ENCODE data around the gene UBE2H.
"Not testable (repeated sequence)": the region's sequence is repeated elsewhere in the genome, so short reads cannot be mapped to it uniquely, and the experiment has no call there.

DNA sequence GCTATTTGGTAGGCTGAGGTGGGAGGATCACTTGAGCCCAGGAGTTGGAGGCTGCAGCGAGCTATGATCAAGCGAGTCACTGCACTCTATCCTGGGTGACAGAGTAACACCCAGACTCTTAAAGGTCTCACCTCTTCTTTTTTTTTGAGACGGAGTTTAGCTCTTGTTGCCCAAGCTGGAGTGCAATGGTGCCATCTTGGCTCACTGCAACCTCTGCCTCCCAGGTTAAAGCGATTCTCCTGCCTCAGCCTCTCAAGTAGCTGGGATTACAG, 7.4 kb upstream of the UBE2H start:
- TF ChIP-seq CTCF (IDR thresholded peaks at IDR 0.05; ENCODE audit: low read depth, low read length); EZH2phosphoT487 (IDR thresholded peaks at IDR 0.05; ENCODE audit: low read depth): not testable (repeated sequence)
